HUES48 (cell line): ENCODE data around the gene EXOC4.

ENCODE experiments used
- H3K27ac ChIP-seq: one replicate; pipeline ENCODE4 v1.7.0; 2013; ENCODE audit warnings: low read depth, low read length, inconsistent platforms
- H3K27me3 ChIP-seq: 2 replicates; pipeline ENCODE4 v1.6.1; 2013; ENCODE audit warnings: mild to moderate bottlenecking, low read length; ENCODE audit not compliant: control insufficient read depth, insufficient read depth
- H3K36me3 ChIP-seq: 2 replicates; pipeline ENCODE4 v1.6.1; 2013; ENCODE audit warnings: low read length; ENCODE audit not compliant: control insufficient read depth, insufficient read depth
- H3K4me1 ChIP-seq: 2 replicates; pipeline ENCODE4 v1.6.1; 2013; ENCODE audit warnings: mild to moderate bottlenecking, low read length; ENCODE audit not compliant: control insufficient read depth, insufficient read depth
- H3K4me3 ChIP-seq: 2 replicates; pipeline ENCODE4 v1.5.1; 2013; ENCODE audit warnings: mild to moderate bottlenecking, low read depth, low read length
- H3K9ac ChIP-seq: 2 replicates; pipeline ENCODE4 v1.6.1; 2013; ENCODE audit warnings: mild to moderate bottlenecking, low read depth, low read length, moderate library complexity
- H3K9me3 ChIP-seq: 2 replicates; pipeline ENCODE4 v1.6.1; 2013; ENCODE audit warnings: low read length; ENCODE audit not compliant: control insufficient read depth, insufficient read depth

The EXOC4 gene

GRCh38 chr7:133246558-133246957, 6.3 kb upstream of the EXOC4 start:
- H3K27me3 ChIP-seq, result no peaks in the 10 kb centered on the region
- no peaks in the 10 kb centered on the region for H3K9me3 ChIP-seq
- H3K36me3 ChIP-seq, result no peaks in the 10 kb centered on the region
- H3K27ac ChIP-seq, result no peak overlapping the region
- no peak overlapping the region for H3K4me3 ChIP-seq
- no peak overlapping the region for H3K9ac ChIP-seq
- H3K4me1 ChIP-seq, result no peaks in the 10 kb centered on the region

GRCh38 chr7:133248901-133249300, 4.0 kb upstream of the EXOC4 start:
- H3K4me3 ChIP-seq, result no peak overlapping the region
- H3K9ac ChIP-seq, result no peak overlapping the region
- no peaks in the 10 kb centered on the region for H3K27me3 ChIP-seq
- H3K27ac ChIP-seq, result no peak overlapping the region
- H3K9me3 ChIP-seq, result no peaks in the 10 kb centered on the region
- H3K36me3 ChIP-seq, result no peaks in the 10 kb centered on the region
- H3K4me1 ChIP-seq, result peaks cover 5% of the 10 kb centered on the region; the same call in 1 of the 2 replicates

GRCh38 chr7:133252506-133252857, 396 bp upstream of the EXOC4 start:
- Histone ChIP-seq H3K27ac (no peak overlapping the region), H3K9ac (no peak overlapping the region), H3K4me3 (peak overlapping the region; percentile 80; the same call in 1 of the 2 replicates), H3K27me3 (no peaks in the 10 kb centered on the region), H3K4me1 (peaks cover 10% of the 10 kb centered on the region; the same call in 1 of the 2 replicates), H3K9me3 (no peaks in the 10 kb centered on the region), H3K36me3 (no peaks in the 10 kb centered on the region)

GRCh38 chr7:133253519-133253875, 619 bp downstream of the EXOC4 start:
- Histone ChIP-seq H3K9ac (peak overlapping the region; percentile 79), H3K36me3 (no peaks in the 10 kb centered on the region), H3K27ac (peak overlapping the region; percentile 89), H3K4me1 (peaks cover 10% of the 10 kb centered on the region; the same call in 1 of the 2 replicates), H3K27me3 (no peaks in the 10 kb centered on the region), H3K4me3 (peak overlapping the region; percentile 80), H3K9me3 (no peaks in the 10 kb centered on the region)

GRCh38 chr7:133255486-133255885, 2.6 kb downstream of the EXOC4 start:
- H3K4me1 ChIP-seq, result peaks cover 10% of the 10 kb centered on the region; the same call in 1 of the 2 replicates
- H3K4me3 ChIP-seq, result no peak overlapping the region
- no peak overlapping the region for H3K9ac ChIP-seq
- no peak overlapping the region for H3K27ac ChIP-seq
- no peaks in the 10 kb centered on the region for H3K27me3 ChIP-seq
- H3K9me3 ChIP-seq, result no peaks in the 10 kb centered on the region
- H3K36me3 ChIP-seq, result no peaks in the 10 kb centered on the region

DNA sequence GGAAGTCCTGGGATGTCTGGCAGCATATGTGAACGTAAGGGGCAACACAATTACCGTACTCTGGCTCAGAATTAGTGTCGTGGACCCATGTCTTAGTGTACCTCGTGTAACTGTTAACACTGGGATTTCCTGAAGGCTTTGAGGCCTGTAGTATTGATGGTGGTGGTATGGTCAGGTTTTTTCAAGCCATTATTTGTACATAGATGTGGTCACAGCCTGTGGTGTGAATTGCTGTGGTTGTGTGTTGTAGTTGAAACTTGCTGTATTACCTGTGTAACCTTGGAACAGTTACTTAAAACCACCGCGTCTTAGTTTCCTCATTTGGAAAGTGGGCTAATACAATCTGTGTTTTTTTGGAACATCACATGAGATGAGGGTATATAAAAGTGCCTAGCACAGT, 5.3 kb downstream of the EXOC4 start:
- H3K9me3 ChIP-seq, result no peaks in the 10 kb centered on the region
- 0 out of 2 replicates have a peak, but pooled peaks cover 6% of the 10 kb centered on the region for H3K4me1 ChIP-seq
- no peaks in the 10 kb centered on the region for H3K27me3 ChIP-seq
- no peak overlapping the region for H3K27ac ChIP-seq
- H3K36me3 ChIP-seq, result no peaks in the 10 kb centered on the region
- H3K9ac ChIP-seq, result no peak overlapping the region
- no peak overlapping the region for H3K4me3 ChIP-seq

DNA sequence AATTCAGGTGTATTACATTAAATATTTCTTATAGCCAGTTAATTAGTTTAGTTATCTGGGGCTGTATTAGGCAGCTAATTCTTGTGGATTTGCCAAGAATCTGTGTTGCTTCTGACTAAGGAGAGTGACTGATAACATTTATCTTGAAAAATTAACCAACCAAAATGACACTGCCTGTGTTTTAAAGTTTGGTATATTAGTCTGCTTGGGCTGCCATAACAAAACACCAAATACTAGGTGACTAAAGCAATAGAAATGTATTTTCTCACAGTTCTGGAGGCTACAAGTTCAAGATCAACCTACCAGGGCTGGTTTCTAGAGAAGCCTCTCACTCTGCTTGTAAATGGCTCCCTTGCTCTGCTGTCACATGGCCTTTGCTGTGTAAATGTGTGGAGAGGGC, 12.9 kb downstream of the EXOC4 start:
- peaks cover 15% of the 10 kb centered on the region; the same call in 1 of the 2 replicates for H3K4me1 ChIP-seq
- H3K27me3 ChIP-seq, result no peaks in the 10 kb centered on the region
- H3K27ac ChIP-seq, result no peak overlapping the region
- H3K36me3 ChIP-seq, result no peaks in the 10 kb centered on the region
- H3K9ac ChIP-seq, result no peak overlapping the region
- no peak overlapping the region for H3K4me3 ChIP-seq
- H3K9me3 ChIP-seq, result no peaks in the 10 kb centered on the region

- H3K9me3 ChIP-seq, result no peaks in the 10 kb centered on the region
- no peak overlapping the region for H3K9ac ChIP-seq
- no peaks in the 10 kb centered on the region for H3K36me3 ChIP-seq
- peaks cover 20% of the 10 kb centered on the region; the same call in 1 of the 2 replicates for H3K4me1 ChIP-seq
- H3K4me3 ChIP-seq, result no peak overlapping the region
- no peak overlapping the region for H3K27ac ChIP-seq
- no peaks in the 10 kb centered on the region for H3K27me3 ChIP-seq
These were observed 15.5 kb downstream of the EXOC4 start for GRCh38 chr7:133268355-133268754.

- Histone ChIP-seq H3K4me3 (no peak overlapping the region), H3K4me1 (peaks cover 17% of the 10 kb centered on the region; the same call in 1 of the 2 replicates), H3K9me3 (no peaks in the 10 kb centered on the region), H3K27ac (no peak overlapping the region), H3K27me3 (no peaks in the 10 kb centered on the region), H3K36me3 (peaks cover 21% of the 10 kb centered on the region), H3K9ac (no peak overlapping the region)
These were observed 19.5 kb downstream of the EXOC4 start for GRCh38 chr7:133272336-133272735.

GRCh38 chr7:133273227-133273626, 20.3 kb downstream of the EXOC4 start:
- no peaks in the 10 kb centered on the region for H3K9me3 ChIP-seq
- H3K4me3 ChIP-seq, result no peak overlapping the region
- peaks cover 15% of the 10 kb centered on the region; the same call in 1 of the 2 replicates for H3K4me1 ChIP-seq
- no peak overlapping the region for H3K9ac ChIP-seq
- peaks cover 29% of the 10 kb centered on the region for H3K36me3 ChIP-seq
- H3K27me3 ChIP-seq, result no peaks in the 10 kb centered on the region
- no peak overlapping the region for H3K27ac ChIP-seq

DNA sequence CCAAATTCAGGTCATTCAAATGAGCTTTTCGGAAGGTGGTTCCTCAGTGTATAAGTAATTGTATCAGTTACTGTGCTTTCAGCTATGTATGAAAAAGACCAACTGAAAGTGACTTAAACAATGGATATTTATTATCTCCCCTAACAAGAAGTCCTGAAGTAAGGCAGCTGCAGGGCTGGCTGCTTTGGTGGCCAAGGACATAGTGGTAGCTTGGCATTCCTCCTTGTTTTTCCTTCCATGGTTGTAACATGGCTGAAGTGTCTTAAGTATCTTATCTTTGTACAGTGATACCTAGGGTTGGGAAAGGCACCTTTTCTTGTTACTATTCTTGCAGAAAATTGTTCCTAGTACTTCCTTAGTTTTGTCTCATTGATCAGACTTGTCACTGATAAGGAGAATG, 21.4 kb downstream of the EXOC4 start:
- H3K36me3 ChIP-seq, result peaks cover 34% of the 10 kb centered on the region
- H3K9me3 ChIP-seq, result no peaks in the 10 kb centered on the region

DNA sequence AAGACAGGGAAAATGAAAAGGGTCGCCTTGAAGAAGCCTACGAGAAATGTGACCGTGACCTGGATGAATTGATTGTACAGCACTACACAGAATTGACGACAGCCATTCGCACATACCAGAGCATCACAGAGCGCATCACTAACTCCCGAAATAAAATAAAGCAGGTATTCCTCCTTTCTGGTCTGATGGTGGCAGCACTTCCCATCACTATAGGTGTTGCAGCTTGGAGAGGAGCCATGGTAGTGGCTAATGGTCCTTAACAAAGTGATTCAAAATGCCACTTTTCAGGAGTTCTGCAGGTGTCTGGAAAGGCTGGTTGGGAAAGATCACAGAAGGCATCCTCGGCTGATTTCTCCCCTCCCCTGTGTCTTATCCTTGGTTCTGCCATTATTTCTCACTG, 22.1 kb downstream of the EXOC4 start:
- Histone ChIP-seq H3K9ac (no peak overlapping the region), H3K36me3 (peaks cover 38% of the 10 kb centered on the region), H3K4me1 (0 out of 2 replicates have a peak, but pooled peaks cover 5% of the 10 kb centered on the region), H3K27me3 (no peaks in the 10 kb centered on the region), H3K4me3 (no peak overlapping the region), H3K9me3 (no peaks in the 10 kb centered on the region), H3K27ac (no peak overlapping the region)

More for the DNA sequence above, 21.4 kb downstream of the EXOC4 start:
- Histone ChIP-seq H3K4me1 (peaks cover 5% of the 10 kb centered on the region; the same call in 1 of the 2 replicates), H3K27me3 (no peaks in the 10 kb centered on the region), H3K9ac (no peak overlapping the region), H3K4me3 (no peak overlapping the region), H3K27ac (no peak overlapping the region)
